GM19238 (cell line): Measurements from ENCODE around the gene C16orf78.

ENCODE experiments used
- DNase-seq: peaks from one replicate; pipeline ENCODE4 v3.0.0; 2011; ENCODE audit warnings: low spot score; ENCODE audit not compliant: insufficient read length

The C16orf78 gene

GRCh38 chr16:49382916-49383315 lies 9.3 kb downstream of the C16orf78 start:
- DNase-seq, result no peak

GRCh38 chr16:49395021-49395420 lies 21.4 kb downstream of the C16orf78 start:
- DNase-seq, result no peak

- no peak for DNase-seq
Observed at GRCh38 chr16:49396206-49396720, 22.7 kb downstream of the C16orf78 start.

DNA sequence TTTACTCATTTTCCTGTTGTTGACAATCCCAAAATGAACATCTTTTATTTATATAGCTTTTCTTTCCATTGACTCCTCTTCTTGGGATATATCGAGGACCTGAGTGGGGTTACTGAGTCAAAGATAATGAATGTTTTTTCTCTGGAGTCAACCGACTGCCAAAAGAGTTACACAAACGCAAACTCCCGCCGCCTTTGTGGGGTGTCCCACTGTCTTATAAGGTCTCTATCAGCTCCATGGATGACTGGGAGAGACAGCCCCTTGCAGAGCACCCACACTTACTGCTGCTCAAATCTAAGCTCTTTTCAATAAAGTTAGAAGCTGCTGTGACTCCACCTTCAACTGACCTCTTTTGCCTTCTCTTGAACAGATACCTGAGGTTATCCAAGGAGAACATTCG lies 25.2 kb downstream of the C16orf78 start:
- DNase-seq, result no peak

DNA sequence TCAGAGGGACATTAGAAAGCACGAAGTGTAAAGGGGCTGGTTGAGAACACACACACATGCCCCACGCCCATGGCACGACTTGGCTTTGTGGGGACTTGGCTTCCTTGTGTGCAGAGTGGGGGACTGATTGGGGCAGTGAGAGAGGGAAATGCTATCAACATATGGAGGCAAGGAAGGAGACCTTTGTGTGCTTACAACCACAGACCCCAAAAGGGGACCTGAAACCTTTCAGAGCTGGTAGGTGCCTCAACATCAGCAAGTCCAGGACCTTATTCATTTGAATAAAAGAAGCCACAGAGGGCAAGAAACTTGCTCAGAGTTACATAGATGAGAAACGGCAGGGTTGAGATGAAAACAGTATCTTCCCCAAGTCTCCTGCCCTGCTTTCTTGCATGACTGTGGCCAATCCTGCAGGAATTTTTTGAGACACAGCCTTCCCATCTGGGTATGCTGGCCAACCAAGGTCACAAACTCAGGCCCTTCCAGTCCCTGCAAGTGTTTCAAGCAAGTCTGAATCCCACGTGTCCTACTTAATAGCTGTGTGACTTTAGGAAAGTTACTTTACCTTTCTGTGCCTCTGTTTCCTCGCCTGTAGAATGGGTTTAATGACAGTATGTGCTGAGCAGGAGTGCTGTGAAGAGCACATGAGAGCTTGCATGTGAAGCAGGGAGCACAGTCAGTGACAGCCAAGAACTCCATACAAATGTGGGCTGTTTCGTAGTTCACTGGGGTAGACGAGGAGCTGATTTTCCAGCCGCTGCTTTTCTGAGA lies 26.2 kb downstream of the C16orf78 start:
- peak; percentile 49 for DNase-seq

DNA sequence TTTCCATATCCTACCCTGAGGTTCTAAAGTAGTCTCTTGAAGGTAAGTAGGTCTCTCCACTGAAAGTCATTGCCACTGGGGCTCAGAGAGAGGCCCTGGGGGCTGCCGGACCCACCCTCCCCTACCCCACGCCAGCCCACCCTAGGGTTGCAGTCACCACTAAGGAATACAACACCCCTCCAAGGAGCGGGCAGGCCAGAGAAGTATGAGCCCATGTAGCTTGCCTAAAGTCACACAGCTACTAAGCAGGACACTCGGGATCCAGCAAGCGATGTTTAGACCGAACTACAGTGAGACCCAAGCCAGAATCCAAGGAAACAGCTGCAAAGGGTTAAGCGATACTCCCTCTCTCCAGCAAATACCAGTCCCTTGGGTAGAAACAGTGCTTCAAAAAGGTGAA lies 27.0 kb downstream of the C16orf78 start:
- DNase-seq, result no peak

DNA sequence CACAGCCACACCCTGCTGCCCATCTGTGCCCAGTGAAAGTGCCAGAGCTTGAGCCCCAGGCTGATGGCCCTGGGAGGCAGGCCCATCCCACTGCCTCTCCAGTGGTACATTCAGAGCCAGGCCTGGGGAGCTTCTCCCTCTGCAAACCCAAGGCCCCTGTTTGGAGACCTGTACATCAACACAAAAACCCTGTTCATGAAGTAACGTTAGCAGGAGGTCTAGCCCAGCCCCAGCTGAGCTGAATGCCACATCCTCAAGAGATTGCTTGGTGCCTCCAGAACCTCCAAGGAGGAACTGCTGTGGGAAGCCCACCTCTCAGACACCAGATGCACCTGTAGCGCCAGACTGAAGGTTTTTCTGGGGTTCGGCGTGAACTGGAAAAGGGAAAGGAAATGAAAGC lies 31.5 kb downstream of the C16orf78 start:
- DNase-seq, result no peak

GRCh38 chr16:49405530-49405929 lies 31.9 kb downstream of the C16orf78 start:
- no peak for DNase-seq

GRCh38 chr16:49407873-49408550 lies 34.4 kb downstream of the C16orf78 start:
- peak; percentile 61 for DNase-seq

DNA sequence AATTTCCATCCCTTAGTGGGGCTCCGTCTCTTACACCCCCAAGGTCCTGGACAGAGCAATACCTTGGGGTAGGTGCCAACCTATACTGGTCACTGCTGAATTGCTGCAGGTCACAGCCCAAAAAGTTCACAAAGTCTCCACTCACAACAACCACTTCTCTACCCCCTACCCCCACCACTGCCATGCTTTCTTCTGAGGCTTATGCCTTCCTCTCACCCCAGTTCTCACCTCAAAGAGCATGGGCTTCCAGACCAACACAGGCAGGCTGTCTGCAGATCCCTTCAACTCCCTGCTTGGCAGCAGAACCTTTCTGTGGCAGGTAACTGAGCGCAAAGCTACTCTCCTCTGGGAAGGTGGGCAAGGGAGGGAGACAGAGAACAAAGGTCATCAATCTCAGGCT lies 35.5 kb downstream of the C16orf78 start:
- no peak for DNase-seq

DNA sequence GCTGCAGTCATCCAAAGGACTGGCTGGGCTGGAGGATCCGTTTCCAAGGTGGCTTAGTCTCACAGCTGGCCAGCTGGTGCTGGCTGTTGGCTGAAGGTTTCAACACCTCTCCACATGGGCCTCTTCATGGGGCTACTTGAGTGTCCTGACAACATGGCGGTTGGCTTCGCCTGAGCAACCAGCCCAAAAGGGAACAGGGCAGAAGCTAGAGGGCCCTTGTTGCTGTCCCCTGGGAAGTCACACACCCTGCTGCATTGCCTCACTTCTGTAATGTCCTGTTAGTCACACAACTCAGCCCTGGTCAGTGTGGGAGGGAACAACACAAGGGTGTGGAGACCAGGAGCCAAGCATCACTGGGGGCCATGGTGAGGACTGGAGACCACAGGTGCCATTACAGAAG lies 36.6 kb downstream of the C16orf78 start:
- no peak for DNase-seq

DNA sequence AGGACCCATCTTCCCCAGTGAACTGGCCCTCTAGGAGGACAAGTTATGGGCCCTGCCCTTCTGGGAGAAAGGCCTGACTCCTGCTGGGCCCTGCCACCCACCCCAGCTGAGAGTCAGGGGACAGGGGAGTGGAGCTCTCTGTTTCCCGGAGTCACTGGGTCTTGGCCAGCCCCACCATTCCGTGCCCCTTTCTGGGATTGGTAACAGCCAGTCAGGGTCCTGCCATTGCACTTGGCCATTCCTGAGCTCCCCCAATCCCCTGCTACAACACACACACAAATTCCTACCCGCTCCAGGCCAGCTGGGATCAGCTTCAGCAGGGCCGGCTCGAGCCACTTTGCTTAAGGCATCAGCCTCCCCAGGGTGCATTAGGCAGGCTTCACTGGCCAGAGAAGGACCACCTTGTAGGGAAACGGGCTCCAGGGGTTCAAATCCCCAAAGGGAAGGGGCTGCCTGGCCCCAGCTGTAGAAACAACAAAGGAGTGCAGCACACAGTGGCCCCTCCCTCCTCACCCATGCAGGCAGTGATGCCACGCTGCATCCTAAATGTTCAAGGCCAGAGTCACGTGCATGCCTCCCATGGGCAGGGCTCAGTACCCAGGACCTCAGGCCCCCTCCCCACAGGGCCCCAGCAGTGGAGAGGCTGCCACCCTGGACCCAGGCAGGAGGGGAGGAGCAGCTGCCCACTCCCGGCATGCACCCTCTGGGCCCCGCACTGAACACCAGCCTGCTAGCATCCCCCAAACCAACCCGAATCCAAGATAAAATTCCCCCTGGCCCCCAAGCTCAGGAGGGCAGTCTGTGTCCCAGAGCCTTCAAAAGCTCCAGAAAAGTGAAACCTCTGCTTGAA lies 37.7 kb downstream of the C16orf78 start:
- no peak for DNase-seq

DNA sequence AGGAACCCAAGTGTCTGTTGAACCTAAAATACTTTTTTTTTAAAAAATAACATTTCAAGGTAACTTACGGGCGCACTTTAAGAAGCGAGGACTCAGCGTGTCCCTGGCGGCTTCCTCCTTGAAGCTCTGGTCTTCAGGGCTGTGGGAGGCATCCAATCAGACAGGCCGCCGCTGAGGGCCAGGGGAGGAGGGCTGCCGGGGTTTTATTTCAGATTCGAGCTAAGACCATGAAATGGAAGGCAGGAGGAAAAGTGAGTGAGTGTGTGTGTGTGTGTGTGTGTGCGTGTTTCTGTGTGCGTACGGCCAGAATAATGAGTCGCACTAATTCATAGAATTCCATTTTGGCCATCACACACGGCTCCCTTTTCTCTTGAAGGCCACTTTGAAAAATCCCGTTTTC lies 41.1 kb downstream of the C16orf78 start:
- DNase-seq, result no peak

GRCh38 chr16:49415083-49415482 lies 41.5 kb downstream of the C16orf78 start:
- DNase-seq, result no peak

GRCh38 chr16:49416001-49416675 lies 42.5 kb downstream of the C16orf78 start:
- no peak for DNase-seq

GRCh38 chr16:49417354-49417753 lies 43.8 kb downstream of the C16orf78 start:
- no peak for DNase-seq

- no peak for DNase-seq
Observed at GRCh38 chr16:49419006-49419405, 45.4 kb downstream of the C16orf78 start.

DNA sequence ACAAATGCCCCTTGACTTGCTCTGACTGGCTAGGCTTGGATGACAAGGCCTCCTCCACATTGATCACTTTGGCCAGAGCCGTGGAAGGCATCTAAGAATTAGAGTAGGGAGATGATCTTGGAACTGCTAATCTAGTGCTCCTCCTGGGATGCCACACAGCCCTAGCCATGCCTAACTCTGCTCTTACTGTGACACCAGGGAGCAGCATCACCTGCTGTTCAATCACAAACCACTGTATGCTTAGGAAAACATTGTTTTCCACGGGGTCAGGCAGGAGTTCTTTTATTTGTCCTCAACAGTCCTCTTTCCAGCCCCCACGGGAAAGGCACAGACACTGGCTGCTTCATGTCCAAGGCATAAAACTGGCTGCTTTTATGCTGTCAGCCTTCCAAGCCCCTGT lies 46.3 kb downstream of the C16orf78 start:
- no peak for DNase-seq

GRCh38 chr16:49422896-49423295 lies 49.3 kb downstream of the C16orf78 start:
- DNase-seq, result no peak

- no peak for DNase-seq
Observed at GRCh38 chr16:49424961-49425360, 51.4 kb downstream of the C16orf78 start.

GRCh38 chr16:49427771-49428170 lies 54.2 kb downstream of the C16orf78 start:
- no peak for DNase-seq
